Suprapubic skin (tissue), 4 donors: Measurements from ENCODE around the gene SNRPA. TPM values are rescaled to one million over a fixed set of nuclear protein-coding genes. Genes with fewer than 3 reads are reported as not detected.

Source experiments
- DNase-seq, 2 donors: peaks; one replicate each; pipeline ENCODE4 v3.0.0-alpha.2; 2019; ENCODE audit warnings: low spot score in 2 of 2
- H3K27ac ChIP-seq: fragments of 200-600 bp; sonication (generic); one replicate; pipeline ENCODE4 v1.5.1; 2019
- H3K27me3 ChIP-seq: fragments of 200-600 bp; sonication (generic); one replicate; pipeline ENCODE4 v1.5.1; 2019
- H3K36me3 ChIP-seq: fragments of 200-600 bp; sonication (generic); one replicate; pipeline ENCODE4 v1.5.1; 2019
- H3K4me1 ChIP-seq: fragments of 200-600 bp; sonication (generic); one replicate; pipeline ENCODE4 v1.5.1; 2019
- H3K4me3 ChIP-seq: fragments of 200-600 bp; sonication (generic); one replicate; pipeline ENCODE4 v1.5.1; 2019; ENCODE audit warnings: mild to moderate bottlenecking
- H3K9me3 ChIP-seq: fragments of 200-600 bp; sonication (generic); one replicate; pipeline ENCODE4 v1.5.1; 2019
- CTCF ChIP-seq, 2 donors: fragments of 200-600 bp in 1 of 2; fragments of 450-650 bp in 1 of 2; sonication (generic) in 1 of 2; IDR thresholded peaks; one replicate each; pipeline ENCODE4 v1.5.1; 2016 to 2019; ENCODE audit warnings: antibody characterized with exemption in 2 of 2, mild to moderate bottlenecking in 1 of 2, moderate library complexity in 1 of 2
- EP300 ChIP-seq: sonication (generic); formaldehyde crosslinking; IDR thresholded peaks from one replicate; pipeline ENCODE4 v1.6.1; 2017; ENCODE audit warnings: antibody characterized with exemption
- POLR2A ChIP-seq, 2 donors: fragments of 450-650 bp; IDR thresholded peaks; one replicate each; pipeline ENCODE4 v1.6.1; 2017; ENCODE audit warnings: antibody characterized with exemption in 2 of 2, mild to moderate bottlenecking in 2 of 2, moderate library complexity in 2 of 2
- POLR2AphosphoS5 ChIP-seq, 3 donors: sonication (generic); formaldehyde crosslinking; IDR thresholded peaks; one replicate each; pipeline ENCODE4 v1.6.1; 2017; ENCODE audit warnings: antibody characterized with exemption in 3 of 3
- WGBS: methylation state at CpG from one replicate; pipeline ENCODE4 v1.1.5; 2018; 5-methylcytosine and 5-hydroxymethylcytosine counted together
- total RNA-seq, 4 donors: library from RNA; depleted of rRNA; stranded (reverse); fragments of >200 nt; gene quantifications; one replicate each; pipeline ENCODE4 v1.1.0, GENCODE V29; 2016

Gene SNRPA
- total RNA-seq: 10 to 100 TPM; 49.6 to 52.2 (median 51.0) TPM

- no peaks in the 10 kb centered on the region for H3K9me3 ChIP-seq
- peak; percentile 98 to 99 for DNase-seq
- H3K4me3 ChIP-seq: peak within 1 kb of the TSS; percentile 72
- peaks cover 62% of the 10 kb centered on the region for H3K4me1 ChIP-seq
- peak within 1 kb of the TSS; percentile 92 for H3K27ac ChIP-seq
- H3K27me3 ChIP-seq: no peaks in the 10 kb centered on the region
- TF ChIP-seq EP300: no peak
- no peak for TF ChIP-seq CTCF (IDR thresholded peaks at IDR 0.05)
- peak in 1 of 2 donors; percentile 78 for TF ChIP-seq POLR2A (IDR thresholded peaks at IDR 0.05)
- no peak for TF ChIP-seq POLR2AphosphoS5 (IDR thresholded peaks at IDR 0.05)
- under 1% methylated on average over 41 of the region's 46 CpGs for WGBS
- no peaks in the 10 kb centered on the region for H3K36me3 ChIP-seq
Observed at GRCh38 chr19:40750874-40751537, at the start of gene SNRPA. Gene SNRPA (plus strand): TSS chr19:40751203. CDS start chr19:40751409, 206 bp downstream.

- H3K27ac ChIP-seq: no peak overlapping the region
- H3K9me3 ChIP-seq: no peaks in the 10 kb centered on the region
- H3K4me1 ChIP-seq: no peaks in the 10 kb centered on the region
- 96% methylated on average over 6 of the region's 6 CpGs for WGBS
- TF ChIP-seq POLR2A (IDR thresholded peaks at IDR 0.05): no peak
- TF ChIP-seq CTCF (IDR thresholded peaks at IDR 0.05): no peak
- TF ChIP-seq EP300: no peak
- no peak for TF ChIP-seq POLR2AphosphoS5 (IDR thresholded peaks at IDR 0.05)
- DNase-seq: no peak
- H3K27me3 ChIP-seq: no peaks in the 10 kb centered on the region
- peaks cover 67% of the 10 kb centered on the region for H3K36me3 ChIP-seq
- no peak overlapping the region for H3K4me3 ChIP-seq
Observed at GRCh38 chr19:40701758-40702157, 49.2 kb upstream of the SNRPA start.

- Histone ChIP-seq H3K9me3 (no peaks in the 10 kb centered on the region), H3K27ac (no peak overlapping the region), H3K27me3 (no peaks in the 10 kb centered on the region), H3K4me1 (no peaks in the 10 kb centered on the region), H3K4me3 (no peak overlapping the region), H3K36me3 (peaks cover 70% of the 10 kb centered on the region)
- no peak for DNase-seq
- WGBS: 72% methylated on average over 17 of the region's 18 CpGs
- TF ChIP-seq CTCF (IDR thresholded peaks at IDR 0.05) (peak in 1 of 2 donors; percentile 19), POLR2A (IDR thresholded peaks at IDR 0.05) (no peak), POLR2AphosphoS5 (IDR thresholded peaks at IDR 0.05) (no peak), EP300 (no peak)
Observed at GRCh38 chr19:40702337-40703012, 48.5 kb upstream of the SNRPA start.

GRCh38 chr19:40703029-40703755 is 47.8 kb upstream of the SNRPA start:
- 94% methylated on average over 22 of the region's 24 CpGs for WGBS
- Histone ChIP-seq H3K4me3 (no peak overlapping the region), H3K36me3 (peaks cover 77% of the 10 kb centered on the region), H3K27ac (no peak overlapping the region), H3K4me1 (no peaks in the 10 kb centered on the region), H3K9me3 (no peaks in the 10 kb centered on the region), H3K27me3 (no peaks in the 10 kb centered on the region)
- TF ChIP-seq POLR2A (IDR thresholded peaks at IDR 0.05) (no peak), CTCF (IDR thresholded peaks at IDR 0.05) (no peak), EP300 (no peak), POLR2AphosphoS5 (IDR thresholded peaks at IDR 0.05) (no peak)
- DNase-seq: no peak
